Breast epithelium (tissue), 4 donors: Measurements from ENCODE around the gene ARL6. TPM values are rescaled to one million over a fixed set of nuclear protein-coding genes. Genes with fewer than 3 reads are reported as not detected.

Source experiments
- DNase-seq, 2 donors: peaks; one replicate each; pipeline ENCODE4 v3.0.0-alpha.2; 2019; ENCODE audit warnings: low spot score in 2 of 2
- H3K27ac ChIP-seq, 2 donors: fragments of 200-600 bp; sonication (generic) in 1 of 2; one replicate each; pipeline ENCODE4 v1.5.1; 2016 to 2019; ENCODE audit warnings: mild to moderate bottlenecking in 1 of 2
- H3K27me3 ChIP-seq, 2 donors: fragments of 200-600 bp; sonication (generic) in 1 of 2; one replicate each; pipeline versions ENCODE4 v1.5.1 to v1.6.0; 2017 to 2019; ENCODE audit warnings: control low read depth in 1 of 2, mild to moderate bottlenecking in 1 of 2
- H3K36me3 ChIP-seq: fragments of 200-600 bp; one replicate; pipeline ENCODE4 v1.5.1; 2019
- H3K4me1 ChIP-seq, 2 donors: fragments of 200-600 bp; sonication (generic); one replicate each; pipeline ENCODE4 v1.5.1; 2016 to 2019; ENCODE audit warnings: control low read depth in 1 of 2
- H3K4me3 ChIP-seq, 3 donors: fragments of 200-600 bp; sonication (generic); 1 replicate in 2 of 3; 2 replicates in 1 of 3; pipeline ENCODE4 v1.5.1; 2016 to 2019; ENCODE audit warnings: mild to moderate bottlenecking in 3 of 3, moderate library complexity in 2 of 3
- H3K9me3 ChIP-seq, 2 donors: fragments of 200-600 bp; sonication (generic) in 1 of 2; one replicate each; pipeline ENCODE4 v1.5.1; 2016 to 2019; ENCODE audit warnings: control low read depth in 1 of 2
- CTCF ChIP-seq, 3 donors: fragments of 450-650 bp; IDR thresholded peaks; one replicate each; pipeline ENCODE4 v1.5.1; 2016 to 2017; ENCODE audit warnings: antibody characterized with exemption in 3 of 3, mild to moderate bottlenecking in 3 of 3, moderate library complexity in 3 of 3
- POLR2A ChIP-seq: fragments of 450-650 bp; IDR thresholded peaks from one replicate; pipeline ENCODE4 v1.6.1; 2016; ENCODE audit warnings: antibody characterized with exemption, mild to moderate bottlenecking, moderate library complexity
- POLR2AphosphoS5 ChIP-seq, 3 donors: sonication (generic); formaldehyde crosslinking; IDR thresholded peaks; one replicate each; pipeline ENCODE4 v1.6.1; 2017; ENCODE audit warnings: antibody characterized with exemption in 3 of 3
- intact Hi-C: fragments of 100-400 bp; cut with DNase I; formaldehyde crosslinking; loops from one replicate; pipeline ENCODE4 v1.15.1; 2023; ENCODE audit warnings: low total_unique reads
- total RNA-seq, 3 donors: library from RNA; depleted of rRNA; stranded (reverse); fragments of >200 nt; gene quantifications; one replicate each; pipeline ENCODE4 v1.1.0, GENCODE V29; 2016

The ARL6 gene
- total RNA-seq, 3 donors from 2014 or later: 5.4 to 9.5 (median 9.2) TPM

GRCh38 chr3:97820780-97821179 is 56.2 kb downstream of the ARL6 start:
- TF ChIP-seq POLR2A: no peak
- no peak for TF ChIP-seq CTCF (IDR thresholded peaks at IDR 0.05)
- no peak for TF ChIP-seq POLR2AphosphoS5 (IDR thresholded peaks at IDR 0.05)
- Histone ChIP-seq H3K27me3 (no peaks in the 10 kb centered on the region), H3K4me1 (no peaks in the 10 kb centered on the region), H3K4me3 (peak overlapping the region in 2 of 3 donors; percentile 80 to 93), H3K36me3 (no peaks in the 10 kb centered on the region), H3K9me3 (no peaks in the 10 kb centered on the region), H3K27ac (no peak overlapping the region)
- DNase-seq: no peak
- intact Hi-C loops: no loop called here

- H3K27me3 ChIP-seq: no peaks in the 10 kb centered on the region
- peak; percentile 18 to 56 for DNase-seq
- no peaks in the 10 kb centered on the region for H3K9me3 ChIP-seq
- no peaks in the 10 kb centered on the region for H3K4me1 ChIP-seq
- no peaks in the 10 kb centered on the region for H3K36me3 ChIP-seq
- peak overlapping the region; percentile 85 to 89 for H3K27ac ChIP-seq
- intact Hi-C loops: no loop called here
- peak in 1 of 3 donors; percentile 6 for TF ChIP-seq CTCF (IDR thresholded peaks at IDR 0.05)
- TF ChIP-seq POLR2AphosphoS5 (IDR thresholded peaks at IDR 0.05): no peak
- H3K4me3 ChIP-seq: peak overlapping the region; percentile 80 to 93 (median 90)
These were observed 56.8 kb downstream of the ARL6 start for GRCh38 chr3:97821287-97821773.

GRCh38 chr3:97821774-97822358 is 57.3 kb downstream of the ARL6 start, which contains the start of gene CRYBG3:
CRYBG3 (plus strand) TSS chr3:97822011; CDS start chr3:97822207, 196 bp downstream.
- Histone ChIP-seq H3K27ac (peak within 1 kb of the TSS; percentile 85 to 89), H3K4me3 (peak within 1 kb of the TSS; percentile 80 to 93 (median 90)), H3K9me3 (no peaks in the 10 kb centered on the region), H3K4me1 (no peaks in the 10 kb centered on the region), H3K36me3 (no peaks in the 10 kb centered on the region), H3K27me3 (no peaks in the 10 kb centered on the region)
- DNase-seq: peak; percentile 51 to 80
- peak; percentile 5 to 28 (median 25) for TF ChIP-seq POLR2AphosphoS5 (IDR thresholded peaks at IDR 0.05)
- TF ChIP-seq POLR2A: peak; percentile 63
- no peak for TF ChIP-seq CTCF (IDR thresholded peaks at IDR 0.05)
- intact Hi-C loops: no loop called here

- TF ChIP-seq CTCF (IDR thresholded peaks at IDR 0.05) (no peak), POLR2AphosphoS5 (IDR thresholded peaks at IDR 0.05) (peak in 1 of 3 donors; percentile 3), POLR2A (no peak)
- Histone ChIP-seq H3K4me1 (no peaks in the 10 kb centered on the region), H3K36me3 (no peaks in the 10 kb centered on the region), H3K27ac (peak overlapping the region; percentile 85 to 89), H3K9me3 (no peaks in the 10 kb centered on the region), H3K27me3 (no peaks in the 10 kb centered on the region), H3K4me3 (peak overlapping the region; percentile 80 to 93 (median 90))
- intact Hi-C loops: no loop called here
- DNase-seq: peak; percentile 28 to 53
These were observed 57.8 kb downstream of the ARL6 start for GRCh38 chr3:97822359-97822775.
